ENCODE results near the gene FBN1.

Gene FBN1

DNA sequence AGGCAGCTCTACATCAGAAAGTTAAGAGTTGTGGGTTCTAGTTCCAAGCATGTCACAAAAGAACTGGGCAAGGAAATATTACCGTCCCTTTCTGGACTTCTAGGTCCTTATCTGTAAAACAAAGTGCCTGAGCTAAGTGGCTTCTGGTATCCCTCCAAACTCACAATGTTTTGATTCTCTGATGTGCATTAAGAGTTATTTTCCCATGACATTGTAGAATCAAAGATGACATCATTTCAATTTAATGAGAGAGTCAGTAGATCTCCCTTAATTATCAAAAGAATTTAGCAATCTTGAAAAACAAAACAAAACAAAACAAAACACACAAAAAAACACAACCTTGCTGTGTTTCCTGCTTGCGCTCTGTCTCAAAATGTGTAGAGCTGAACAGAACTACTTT is 225.6 kb downstream of the FBN1 start:
- no peak for DNase-seq

DNA sequence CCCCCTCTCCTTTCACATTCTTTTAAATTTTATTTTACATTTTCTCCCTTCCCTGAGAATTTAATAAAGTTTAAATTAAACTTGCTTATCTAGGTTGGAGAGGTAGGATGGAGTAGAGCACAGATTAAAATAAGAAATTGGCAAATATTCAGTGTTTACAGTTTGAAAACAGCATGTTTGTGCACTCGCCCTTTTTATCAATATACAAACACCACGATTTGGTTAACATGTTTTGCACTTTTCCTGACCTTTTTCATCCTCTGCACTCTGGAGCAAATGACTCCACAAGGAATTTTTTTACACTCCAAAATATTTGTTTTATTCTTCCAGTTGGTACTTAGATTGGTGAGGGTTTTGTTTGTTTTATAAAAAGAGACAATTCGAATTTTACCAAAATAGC is 227.2 kb downstream of the FBN1 start:
- no peak for DNase-seq

DNA sequence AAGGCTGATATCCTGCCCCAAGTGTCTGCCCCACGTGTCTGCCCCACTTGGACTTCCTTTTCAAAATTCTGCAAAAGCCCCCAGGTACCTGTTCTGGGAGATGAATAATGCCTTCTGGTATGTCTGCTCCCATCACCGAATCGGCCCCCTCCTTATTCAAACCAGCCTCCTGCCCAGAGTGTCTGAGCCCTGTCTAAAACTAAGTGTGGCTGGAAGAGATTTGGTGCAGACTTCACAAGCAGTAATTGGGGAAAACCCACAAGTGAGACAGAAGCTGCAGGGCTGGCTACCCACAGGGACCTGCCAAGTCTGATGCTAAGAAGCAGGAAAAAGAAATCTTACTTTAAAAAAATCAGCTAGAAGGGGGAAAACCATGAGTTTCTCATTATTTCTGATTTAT is 229.2 kb downstream of the FBN1 start:
- DNase-seq, result no peak

DNA sequence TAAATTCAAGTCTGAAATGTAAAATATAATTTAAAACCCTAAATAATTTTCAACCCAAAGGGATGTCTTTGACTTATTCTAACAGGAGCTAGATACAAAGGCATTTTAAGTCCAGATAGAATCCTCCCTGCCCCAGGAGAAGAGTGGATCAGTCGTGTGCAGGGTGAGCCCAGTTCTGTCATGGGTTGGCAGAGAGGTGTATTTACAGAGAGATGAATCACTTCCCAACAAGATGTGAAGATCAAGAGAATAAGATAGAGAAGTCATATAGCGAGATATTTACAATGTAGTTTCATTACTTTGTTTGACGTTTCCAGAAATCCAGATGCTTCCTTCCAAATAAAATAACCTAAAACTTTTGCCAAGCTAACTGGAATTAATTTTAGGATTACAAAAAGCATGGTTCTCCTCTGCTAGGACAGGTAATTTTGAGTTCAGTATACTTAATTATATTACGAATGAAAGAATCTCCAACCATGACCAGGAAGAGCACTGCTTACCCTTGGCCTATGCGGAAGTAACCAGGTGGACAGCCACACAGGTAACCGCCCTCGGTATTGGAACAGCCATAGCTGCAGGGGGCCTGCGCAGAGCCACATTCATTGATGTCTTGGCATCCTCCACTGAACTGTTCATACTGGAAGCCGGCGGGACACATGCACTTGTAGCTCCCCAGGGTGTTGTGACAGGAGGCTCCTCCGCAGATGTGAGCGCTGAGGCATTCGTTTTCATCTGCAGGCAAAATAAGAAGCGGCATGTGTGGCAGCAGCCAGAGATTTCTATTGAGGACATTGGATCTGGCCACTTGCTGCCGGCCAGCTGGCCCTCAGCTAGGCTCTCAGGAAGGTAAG is 230.2 kb downstream of the FBN1 start:
- DNase-seq, result no peak

DNA sequence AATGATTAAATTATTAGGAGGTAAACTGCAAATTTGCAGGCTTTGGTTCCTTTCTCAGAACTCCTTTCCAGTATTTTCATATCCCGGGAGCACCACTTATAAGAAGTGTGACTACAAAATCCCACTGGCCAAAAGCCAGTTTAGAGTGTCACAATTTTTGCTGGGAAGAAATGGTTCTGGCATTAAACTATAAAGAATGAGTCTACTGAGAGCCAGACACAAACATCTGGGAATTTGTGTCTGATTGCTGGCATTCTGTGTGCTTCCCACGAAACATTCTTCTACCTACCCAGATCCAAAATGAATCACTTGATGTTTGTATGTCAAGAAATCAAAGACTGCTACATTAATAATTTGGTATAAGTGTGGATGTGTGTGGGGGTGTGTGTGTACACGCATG is 231.5 kb downstream of the FBN1 start:
- no peak for DNase-seq

DNA sequence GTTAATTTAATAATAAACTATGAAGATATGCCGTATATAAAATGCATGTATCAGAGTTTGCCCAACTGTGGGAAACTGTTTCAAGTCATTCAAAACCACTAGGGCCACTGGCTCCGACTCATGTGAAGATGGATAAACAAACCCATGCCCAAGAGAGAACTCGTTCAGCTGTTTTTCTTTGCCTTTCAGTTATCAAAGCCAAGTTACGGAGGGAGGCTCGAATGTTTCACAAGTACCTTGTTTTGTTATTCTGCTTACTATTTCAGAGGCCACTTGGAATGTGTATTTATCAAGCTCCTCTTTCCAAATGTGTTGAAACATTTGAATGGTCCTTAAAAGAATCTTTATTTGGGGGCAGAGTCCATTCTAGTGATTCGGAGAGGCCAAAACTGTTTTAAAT is 232.2 kb downstream of the FBN1 start:
- no peak for DNase-seq

DNA sequence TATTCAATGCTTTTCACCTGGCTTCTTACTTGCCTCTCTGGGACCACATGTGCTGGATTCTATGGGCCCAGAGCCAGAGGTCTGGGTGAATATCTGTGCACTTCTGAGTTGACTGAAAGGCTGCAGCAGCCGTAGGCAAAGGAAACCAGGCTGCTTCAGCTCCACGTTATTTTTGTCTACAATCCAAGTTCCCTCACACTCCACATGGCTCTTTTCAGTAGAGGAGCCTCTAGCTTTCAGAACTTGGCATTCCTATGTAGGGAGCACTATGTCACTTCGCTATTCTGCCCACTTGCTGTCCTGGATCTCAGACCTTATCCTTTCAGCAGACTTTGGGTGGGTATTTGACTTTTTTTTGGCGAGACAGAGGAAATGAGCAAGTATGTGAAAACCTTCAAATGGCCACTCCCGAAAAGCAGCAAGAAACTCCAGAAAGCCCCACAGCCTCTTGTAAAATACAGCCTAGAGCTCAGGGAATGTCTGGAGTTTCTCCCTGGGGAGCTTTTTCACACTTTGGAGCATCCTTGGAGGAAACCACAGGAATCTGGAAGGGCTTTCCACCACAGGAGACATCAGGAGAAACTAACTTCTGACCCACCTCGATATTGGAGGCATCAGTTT is 233.4 kb downstream of the FBN1 start:
- no peak for DNase-seq

DNA sequence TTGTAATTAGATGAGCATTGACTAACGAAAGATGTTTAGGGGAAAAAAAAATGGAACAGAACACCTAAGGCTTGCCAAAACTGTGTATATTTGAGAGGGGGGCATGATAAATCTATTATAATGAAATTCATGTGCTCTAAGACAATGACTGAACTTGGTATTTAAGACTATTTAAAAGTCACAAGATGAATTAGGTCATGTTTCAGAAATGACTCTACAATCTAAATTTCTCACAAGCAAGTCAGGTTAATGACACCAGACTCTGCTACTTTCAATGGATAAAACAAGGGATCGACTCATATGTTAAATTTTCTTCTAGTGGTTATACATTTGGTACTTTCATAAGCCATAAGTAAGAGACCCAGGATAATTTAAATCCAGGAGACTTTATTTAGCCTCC is 235.9 kb downstream of the FBN1 start:
- DNase-seq, result no peak

DNA sequence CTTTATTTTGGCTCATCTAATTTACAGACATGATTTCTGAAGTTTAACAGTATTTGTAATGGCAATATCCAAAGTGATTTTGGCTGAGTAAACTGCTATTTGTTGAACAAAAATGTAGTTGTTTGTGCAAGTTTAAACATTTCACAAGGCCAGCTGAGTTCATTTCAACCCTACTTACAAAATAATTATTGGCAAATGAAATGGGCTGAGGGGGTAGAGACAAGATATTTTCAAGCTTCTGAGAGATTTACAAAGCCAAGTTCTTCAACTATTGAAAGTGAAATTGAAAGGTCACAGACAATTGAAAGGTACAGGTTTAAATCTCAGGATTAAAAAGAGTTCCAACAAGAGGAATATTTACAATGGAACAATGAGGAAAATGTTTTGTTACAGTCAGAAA is 237.2 kb downstream of the FBN1 start:
- no peak for DNase-seq

DNA sequence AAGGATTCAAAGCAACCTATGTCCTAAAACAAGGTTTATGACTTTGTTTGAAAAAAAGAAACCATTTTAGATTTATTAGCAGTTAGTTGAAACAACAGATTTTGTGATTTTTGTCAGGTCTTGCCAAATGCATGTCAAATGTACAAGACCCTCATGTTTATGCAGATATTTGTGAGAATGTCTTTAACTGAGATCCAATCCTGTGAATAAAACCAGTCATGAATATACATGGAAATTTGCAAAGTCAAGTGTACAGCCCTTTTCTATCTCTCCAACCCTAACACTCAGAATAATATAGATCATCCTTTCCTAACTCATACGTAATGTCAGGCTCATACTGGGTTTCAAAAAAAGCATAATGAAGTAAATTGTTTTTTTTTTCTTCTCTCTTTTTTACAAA is 237.9 kb downstream of the FBN1 start:
- DNase-seq, result no peak

DNA sequence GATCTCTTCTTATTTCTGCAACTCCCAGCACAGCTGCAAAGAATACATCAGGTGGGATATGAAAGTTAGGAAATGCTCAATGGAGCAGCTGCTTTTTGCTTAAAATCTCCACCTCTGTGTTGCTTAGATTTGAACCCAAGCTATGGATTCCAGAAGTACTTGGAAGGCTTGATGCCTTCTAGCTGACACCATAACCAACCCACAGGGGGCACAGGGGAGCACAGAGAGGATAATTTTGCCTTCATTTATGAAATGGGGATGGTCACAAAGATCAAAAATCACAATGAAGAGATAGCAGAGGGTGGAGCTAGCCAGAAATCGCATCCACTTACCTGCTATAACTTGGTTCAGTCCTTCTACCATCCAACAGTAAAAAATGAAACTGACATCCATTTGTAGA is 238.6 kb downstream of the FBN1 start:
- no peak for DNase-seq

DNA sequence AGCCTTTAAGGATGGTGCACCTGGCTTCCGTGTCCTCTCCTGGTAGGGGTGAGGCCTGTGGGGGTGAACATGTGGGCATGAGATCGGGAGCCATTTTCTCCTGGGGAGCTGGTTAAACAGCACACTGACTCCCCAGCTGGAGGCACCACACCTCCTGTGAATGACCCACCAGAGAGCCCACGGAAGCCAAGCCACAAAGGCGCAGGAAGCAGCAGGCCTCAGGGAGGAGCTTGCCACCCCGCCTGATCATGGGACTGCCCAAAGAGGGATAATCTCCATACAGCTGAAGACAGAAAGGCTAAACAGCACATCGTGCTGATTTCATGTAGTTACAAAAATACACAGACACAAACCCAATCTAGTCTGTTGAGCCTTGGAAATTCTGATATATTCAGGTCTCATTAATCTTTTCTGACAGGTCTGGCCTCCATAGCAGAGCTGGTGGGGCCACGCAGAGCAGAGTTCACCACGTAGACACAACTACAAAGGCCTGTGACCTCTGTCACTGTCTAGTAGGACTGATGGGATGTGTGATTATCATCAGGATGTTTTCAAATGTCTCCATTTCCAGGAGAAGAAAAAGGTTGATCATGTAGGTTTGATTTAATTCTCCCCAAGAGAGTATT is 239.1 kb downstream of the FBN1 start:
- DNase-seq, result no peak

DNA sequence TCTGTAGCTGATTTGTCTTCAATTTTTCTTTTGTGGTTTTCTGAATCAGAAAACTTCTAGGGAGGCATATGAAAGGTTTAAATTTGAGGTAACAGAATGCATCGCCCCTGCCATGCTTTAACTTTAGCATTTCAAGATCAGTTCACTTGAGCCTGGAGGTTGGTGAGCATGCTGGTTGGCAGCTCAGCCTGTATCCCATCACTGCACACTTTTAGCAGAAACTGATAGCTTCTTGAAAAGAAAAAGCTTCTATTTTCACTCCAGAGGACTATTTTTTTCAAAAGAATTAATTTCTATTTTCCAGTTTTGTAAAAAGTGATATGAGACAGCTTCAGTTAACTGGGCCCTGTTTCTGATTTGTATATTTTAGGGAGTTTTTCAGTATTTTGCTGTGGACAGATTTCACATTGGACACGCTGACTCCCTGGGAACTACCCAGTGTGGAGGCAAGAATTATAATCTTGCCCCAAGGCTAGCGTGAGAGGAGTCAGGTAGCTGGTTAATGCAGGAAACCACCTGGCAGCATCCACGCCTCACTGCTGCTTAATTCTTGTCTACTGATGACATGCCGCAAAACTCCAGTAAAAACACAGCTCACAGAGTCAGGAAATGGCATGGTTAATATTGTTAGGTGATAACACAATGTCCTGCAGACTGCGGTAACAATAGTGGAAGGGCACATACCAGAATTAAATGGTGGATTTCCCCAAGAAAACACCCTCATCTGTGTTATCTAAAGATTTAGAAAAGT is 242.9 kb downstream of the FBN1 start:
- DNase-seq, result no peak

DNA sequence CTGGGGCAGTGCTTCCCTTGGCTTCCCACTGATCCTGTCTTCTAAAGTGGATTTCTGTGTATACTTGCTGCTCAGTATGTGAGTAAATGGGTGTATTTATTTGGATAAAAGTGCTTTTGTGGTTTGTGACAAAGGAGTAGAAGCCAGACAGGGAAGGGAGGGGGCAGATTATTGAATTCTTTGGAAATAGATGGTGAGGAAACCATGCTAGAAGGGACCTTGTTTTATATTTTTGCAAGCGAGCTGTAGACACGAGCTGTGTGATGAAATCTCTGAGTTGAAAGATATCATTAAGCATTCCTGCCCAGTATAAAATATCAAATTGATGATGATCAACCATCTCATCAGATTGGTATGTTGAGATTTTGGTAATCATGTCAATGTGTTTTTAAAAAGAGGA is 245.4 kb downstream of the FBN1 start:
- DNase-seq, result no peak

DNA sequence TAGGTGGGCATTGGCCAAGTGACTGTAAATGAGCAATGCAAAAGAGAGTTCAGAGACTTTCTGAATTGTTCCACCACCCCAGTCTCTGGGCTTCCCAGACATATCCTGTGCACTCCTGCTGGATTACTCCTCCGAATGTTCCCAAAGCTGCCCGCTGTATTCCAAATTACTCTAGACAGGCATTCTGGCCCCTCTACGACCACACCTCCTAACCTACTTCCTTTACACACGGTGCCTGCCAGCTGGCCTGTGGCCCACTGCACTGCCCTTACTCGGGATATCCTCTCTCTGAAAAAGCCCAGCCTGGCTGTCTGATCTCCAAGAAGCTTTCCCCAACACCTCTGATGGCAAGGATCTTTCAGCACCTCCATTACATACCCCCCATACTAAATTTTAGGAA is 247.7 kb downstream of the FBN1 start:
- no peak for DNase-seq

DNA sequence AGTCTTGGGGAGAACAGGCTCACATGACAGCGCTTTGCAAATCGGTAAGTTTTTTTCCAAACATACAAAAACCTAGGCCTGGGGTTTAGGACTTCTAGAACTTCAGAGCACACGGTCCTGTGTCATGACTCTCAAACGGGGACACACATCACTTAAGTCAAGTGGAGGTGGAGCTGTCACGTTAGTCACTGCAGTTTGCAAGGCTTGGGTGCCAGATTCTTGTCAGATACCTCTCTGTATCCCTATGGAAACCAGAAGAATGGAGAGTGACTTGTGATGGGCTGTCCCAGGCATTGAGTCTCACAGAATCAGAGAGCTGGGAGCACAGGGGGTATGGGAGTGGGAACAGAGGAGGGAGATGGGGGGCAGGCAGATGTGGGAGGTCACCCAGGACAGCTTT is 249.5 kb downstream of the FBN1 start:
- DNase-seq, result no peak

DNA sequence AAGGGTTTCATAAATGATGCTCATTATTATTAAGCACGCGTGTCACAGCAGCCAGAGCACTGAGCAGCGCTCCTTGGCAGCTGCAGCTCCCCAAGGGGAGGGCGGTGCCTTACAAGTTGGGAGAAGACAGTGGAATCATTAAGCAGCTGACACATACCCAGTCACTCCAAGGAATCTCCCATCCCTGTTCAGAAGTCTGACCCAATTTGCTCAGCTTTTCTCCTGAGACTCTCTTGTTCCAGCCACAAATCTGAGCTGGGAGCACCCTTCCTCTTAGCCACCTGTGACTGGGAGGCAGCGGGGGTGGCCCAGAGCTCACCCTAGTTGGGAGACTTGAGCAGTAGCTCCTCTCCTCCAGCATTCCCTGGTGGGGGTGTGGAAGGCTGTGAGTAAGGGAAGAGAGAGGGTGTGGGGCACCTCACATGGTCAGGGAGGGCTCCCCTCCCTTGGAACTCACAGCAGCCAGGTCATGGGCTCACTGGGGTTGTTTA is 249.9 kb downstream of the FBN1 start:
- DNase-seq, result no peak

DNA sequence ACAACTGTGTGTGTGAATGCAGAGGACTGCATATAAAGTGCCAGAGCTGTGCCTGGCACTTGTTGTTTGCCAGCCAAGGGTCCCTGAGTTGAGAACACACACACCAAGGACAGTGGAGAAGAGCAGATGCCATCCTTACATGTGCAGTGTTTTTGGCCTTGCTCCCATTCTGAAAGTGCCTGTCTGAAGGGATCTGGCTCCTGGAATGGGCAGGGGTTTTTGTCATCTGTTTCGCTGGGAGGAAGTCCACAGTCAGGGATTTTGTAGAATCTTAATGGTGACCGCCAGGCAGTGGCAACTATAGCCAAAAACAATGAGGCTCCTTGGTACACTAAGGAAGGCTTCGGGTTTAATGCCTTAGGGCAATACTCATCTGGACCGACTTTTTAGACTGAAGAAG is 250.5 kb downstream of the FBN1 start:
- DNase-seq, result no peak

DNA sequence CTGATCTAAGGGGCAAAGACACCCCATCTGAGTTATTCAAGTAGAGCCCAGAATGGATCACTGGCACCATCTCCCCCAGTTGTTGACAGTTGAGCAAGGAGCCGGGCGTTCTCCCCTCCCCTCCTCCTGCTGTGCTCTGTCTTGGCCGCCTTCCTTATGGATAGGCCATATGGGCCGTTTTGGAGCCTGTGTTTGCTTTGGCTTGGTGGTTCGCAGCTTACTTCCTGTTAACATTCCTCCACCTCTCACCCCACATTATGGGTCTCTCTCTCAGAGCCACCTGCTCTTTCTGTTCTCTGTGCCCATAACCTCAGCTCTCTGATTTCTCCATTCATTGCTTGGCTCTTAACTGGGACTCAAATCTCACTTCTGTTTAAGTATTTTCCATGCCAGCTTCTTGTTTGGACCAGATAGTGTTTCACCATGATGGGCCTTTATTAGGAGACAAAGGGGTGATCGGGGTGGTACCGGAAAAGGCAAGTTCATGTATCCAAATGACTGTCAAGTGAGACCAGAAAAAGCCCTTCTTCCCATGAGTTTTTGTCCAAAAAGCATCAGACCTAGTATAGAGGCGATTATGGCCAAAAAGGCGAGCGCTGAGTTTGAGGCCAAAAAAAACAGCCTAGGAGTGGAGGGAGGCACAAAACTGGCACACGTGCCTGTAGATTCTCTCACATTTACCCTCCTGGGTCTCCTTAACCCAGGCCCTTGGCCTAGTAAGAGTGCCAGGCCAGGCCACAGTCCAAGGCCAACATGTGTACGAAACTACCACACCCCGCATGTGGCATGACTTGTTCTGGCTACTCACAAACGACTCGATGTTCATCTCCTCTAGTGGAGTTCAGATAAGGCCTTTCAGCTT is 251.6 kb downstream of the FBN1 start:
- no peak for DNase-seq

DNA sequence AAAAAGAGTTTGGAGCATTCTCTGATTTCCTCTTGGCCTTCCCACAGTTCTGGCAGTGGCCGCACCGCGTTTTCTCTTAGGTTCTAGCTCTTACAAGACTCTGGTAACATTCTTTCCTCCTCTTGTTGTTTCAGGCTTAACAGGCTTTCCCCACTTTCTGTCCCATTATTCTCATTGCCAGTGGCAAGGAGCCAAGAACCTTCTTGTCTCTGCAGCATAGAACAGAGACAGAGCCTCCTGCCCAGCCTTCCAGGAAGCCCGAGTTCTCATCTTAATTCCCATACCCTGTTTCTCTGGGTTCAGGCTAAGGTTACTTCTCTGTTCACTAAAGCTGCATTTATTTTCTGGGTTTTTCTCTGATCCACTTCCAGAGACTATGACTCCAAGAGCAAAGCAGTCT is 253.2 kb downstream of the FBN1 start:
- no peak for DNase-seq

DNA sequence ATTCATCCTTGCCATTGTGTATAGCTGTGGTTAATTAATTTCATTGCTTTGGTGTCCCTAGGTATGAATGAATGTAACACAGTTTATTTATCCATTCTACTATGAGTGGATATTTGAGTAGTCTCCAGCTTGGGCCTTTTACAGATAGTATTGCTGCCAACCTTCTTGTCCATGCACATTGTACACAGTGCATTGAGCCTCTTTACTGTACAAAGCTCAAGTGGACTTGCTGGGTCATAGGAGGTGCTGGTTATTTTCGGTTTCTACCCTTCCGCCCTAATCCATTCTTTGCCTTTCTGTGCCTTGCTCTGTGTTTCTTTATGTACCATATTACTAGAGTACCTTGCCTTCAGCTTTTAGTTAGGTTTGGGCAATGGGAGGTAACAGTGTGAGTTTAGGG is 253.6 kb downstream of the FBN1 start:
- no peak for DNase-seq

DNA sequence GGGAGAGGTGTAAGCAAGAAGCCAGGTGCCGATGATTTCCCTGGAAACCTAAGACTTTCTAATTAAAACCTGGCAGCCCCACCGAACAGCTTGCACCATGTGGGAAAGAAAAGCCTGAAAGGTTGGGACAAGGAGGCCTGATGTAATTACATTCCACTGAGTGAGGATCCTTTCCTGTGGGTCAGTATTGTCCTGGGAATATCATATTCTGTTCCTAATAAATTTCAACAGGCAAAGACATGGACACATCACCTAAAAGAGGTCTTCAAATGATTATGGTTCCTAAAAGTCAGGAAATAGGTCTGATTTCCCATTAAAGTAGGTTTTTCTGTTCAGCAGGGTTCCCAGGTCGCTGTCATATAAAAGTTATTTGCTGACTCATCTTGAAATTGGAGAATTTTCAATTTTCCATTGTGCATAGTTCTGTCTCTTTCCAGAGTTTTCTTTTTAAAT is 255.8 kb downstream of the FBN1 start:
- no peak for DNase-seq
